ENCODE data around the gene PLD2. TPM values are rescaled to one million over a fixed set of nuclear protein-coding genes. Genes with fewer than 3 reads are reported as not detected.

Gene PLD2
- total RNA-seq, 1 donor from 2014 or later: 58.7 TPM

- Mint-ChIP-seq H3K36me3 (no peaks in the 10 kb centered on the region), H3K4me3 (no peak overlapping the region), H3K27ac (peak overlapping the region; percentile 46), H3K4me1 (ENCODE audit: unreplicated experiment) (no peaks in the 10 kb centered on the region), H3K27me3 (peaks cover 25% of the 10 kb centered on the region), H3K9me3 (no peaks in the 10 kb centered on the region)
- TF ChIP-seq CTCF (conservative IDR thresholded peaks at IDR 0.05): no peak
- no peak for DNase-seq (ENCODE audit: extremely low spot score, unreplicated experiment)
Observed at GRCh38 chr17:4780325-4780955, 26.5 kb upstream of the PLD2 start.

GRCh38 chr17:4782652-4783051 lies 24.3 kb upstream of the PLD2 start:
- TF ChIP-seq CTCF (conservative IDR thresholded peaks at IDR 0.05): no peak
- H3K27me3 Mint-ChIP-seq: peaks cover 30% of the 10 kb centered on the region

GRCh38 chr17:4785311-4786105 lies 21.4 kb upstream of the PLD2 start:
- no peak for DNase-seq (ENCODE audit: extremely low spot score, unreplicated experiment)
- H3K4me1 Mint-ChIP-seq (ENCODE audit: unreplicated experiment): peaks cover 14% of the 10 kb centered on the region
- no peak for TF ChIP-seq CTCF (conservative IDR thresholded peaks at IDR 0.05)
- H3K36me3 Mint-ChIP-seq: no peaks in the 10 kb centered on the region
- H3K27me3 Mint-ChIP-seq: peaks cover 18% of the 10 kb centered on the region
- no peak overlapping the region for H3K27ac Mint-ChIP-seq
- no peaks in the 10 kb centered on the region for H3K9me3 Mint-ChIP-seq
- no peak overlapping the region for H3K4me3 Mint-ChIP-seq

More at GRCh38 chr17:4782652-4783051, 24.3 kb upstream of the PLD2 start:
- H3K4me3 Mint-ChIP-seq: no peak overlapping the region
- H3K9me3 Mint-ChIP-seq: no peaks in the 10 kb centered on the region
- H3K27ac Mint-ChIP-seq: no peak overlapping the region
- H3K4me1 Mint-ChIP-seq (ENCODE audit: unreplicated experiment): peaks cover 5% of the 10 kb centered on the region
- DNase-seq (ENCODE audit: extremely low spot score, unreplicated experiment): no peak
- H3K36me3 Mint-ChIP-seq: no peaks in the 10 kb centered on the region

- H3K27me3 Mint-ChIP-seq: peaks cover 19% of the 10 kb centered on the region
- no peak for DNase-seq (ENCODE audit: extremely low spot score, unreplicated experiment)
Observed at GRCh38 chr17:4786106-4786511, 20.8 kb upstream of the PLD2 start, which contains the start of gene VMO1. Gene VMO1 (minus strand): TSS chr17:4786364. CDS start chr17:4786352, 12 bp downstream.

GRCh38 chr17:4786516-4786915 lies 20.4 kb upstream of the PLD2 start:
- Mint-ChIP-seq H3K4me1 (ENCODE audit: unreplicated experiment) (peaks cover 14% of the 10 kb centered on the region), H3K27ac (no peak overlapping the region), H3K27me3 (peaks cover 19% of the 10 kb centered on the region), H3K9me3 (no peaks in the 10 kb centered on the region), H3K4me3 (no peak overlapping the region), H3K36me3 (no peaks in the 10 kb centered on the region)
- DNase-seq (ENCODE audit: extremely low spot score, unreplicated experiment): no peak
- no peak for TF ChIP-seq CTCF (conservative IDR thresholded peaks at IDR 0.05)

More at GRCh38 chr17:4786106-4786511, 20.8 kb upstream of the PLD2 start, which contains the start of gene VMO1:
- no peak for TF ChIP-seq CTCF (conservative IDR thresholded peaks at IDR 0.05)
- Mint-ChIP-seq H3K36me3 (no peaks in the 10 kb centered on the region), H3K4me1 (ENCODE audit: unreplicated experiment) (peaks cover 14% of the 10 kb centered on the region), H3K9me3 (no peaks in the 10 kb centered on the region), H3K27ac (peak within 1 kb of the TSS; percentile 72), H3K4me3 (peak within 1 kb of the TSS; percentile 65)
